Measurements from ENCODE around the gene ATG9B. TPM values are rescaled to one million over a fixed set of nuclear protein-coding genes. Genes with fewer than 3 reads are reported as not detected.

Gene ATG9B
- total RNA-seq, 6 experiments from 2014 or later, result 0.11 to 0.94 (median 0.18) TPM

GRCh38 chr7:151040616-151041375 lies 16.5 kb upstream of the ATG9B start:
- no peak overlapping the region for H3K4me3 Mint-ChIP-seq
- H3K4me1 Mint-ChIP-seq (ENCODE audit: low read depth), result peaks cover 25% of the 10 kb centered on the region
- no peak overlapping the region for H3K27ac Mint-ChIP-seq
- DNase-seq, result no peak
- no peaks in the 10 kb centered on the region; the same call in 1 of the 2 replicates for H3K27me3 Mint-ChIP-seq (ENCODE audit: insufficient read depth)
- H3K9me3 Mint-ChIP-seq, result no peaks in the 10 kb centered on the region
- no peaks in the 10 kb centered on the region for H3K36me3 Mint-ChIP-seq (ENCODE audit: low read depth)
- TF ChIP-seq CTCF (IDR thresholded peaks at IDR 0.05), result no peak

- no peak overlapping the region for H3K4me3 Mint-ChIP-seq
- DNase-seq, result no peak
- H3K27me3 Mint-ChIP-seq (ENCODE audit: insufficient read depth), result no peaks in the 10 kb centered on the region; the same call in 1 of the 2 replicates
- H3K4me1 Mint-ChIP-seq (ENCODE audit: low read depth), result peaks cover 25% of the 10 kb centered on the region
- no peaks in the 10 kb centered on the region for H3K36me3 Mint-ChIP-seq (ENCODE audit: low read depth)
- no peaks in the 10 kb centered on the region for H3K9me3 Mint-ChIP-seq
- no peak for TF ChIP-seq CTCF (IDR thresholded peaks at IDR 0.05)
- H3K27ac Mint-ChIP-seq, result peak overlapping the region; percentile 97
These were observed 15.7 kb upstream of the ATG9B start for GRCh38 chr7:151039850-151040548.

- peak overlapping the region; percentile 97 for H3K27ac Mint-ChIP-seq
- H3K4me3 Mint-ChIP-seq, result peak overlapping the region; percentile 70
These were observed 14.9 kb upstream of the ATG9B start for GRCh38 chr7:151038951-151039849.

GRCh38 chr7:151035902-151036301 lies 11.6 kb upstream of the ATG9B start:
- Mint-ChIP-seq H3K4me1 (ENCODE audit: low read depth) (peaks cover 25% of the 10 kb centered on the region), H3K27ac (no peak overlapping the region), H3K36me3 (ENCODE audit: low read depth) (no peaks in the 10 kb centered on the region), H3K27me3 (ENCODE audit: insufficient read depth) (no peaks in the 10 kb centered on the region; the same call in 1 of the 2 replicates), H3K4me3 (no peak overlapping the region), H3K9me3 (no peaks in the 10 kb centered on the region)
- no peak for TF ChIP-seq CTCF (IDR thresholded peaks at IDR 0.05)
- no peak for DNase-seq

More at GRCh38 chr7:151038951-151039849, 14.9 kb upstream of the ATG9B start:
- H3K9me3 Mint-ChIP-seq, result no peaks in the 10 kb centered on the region
- TF ChIP-seq CTCF (IDR thresholded peaks at IDR 0.05), result no peak
- no peaks in the 10 kb centered on the region; the same call in 1 of the 2 replicates for H3K27me3 Mint-ChIP-seq (ENCODE audit: insufficient read depth)
- peak; percentile 92 for DNase-seq
- H3K36me3 Mint-ChIP-seq (ENCODE audit: low read depth), result no peaks in the 10 kb centered on the region
- peaks cover 25% of the 10 kb centered on the region for H3K4me1 Mint-ChIP-seq (ENCODE audit: low read depth)

- no peaks in the 10 kb centered on the region for H3K9me3 Mint-ChIP-seq
- H3K4me1 Mint-ChIP-seq (ENCODE audit: low read depth), result peaks cover 24% of the 10 kb centered on the region
- no peak for DNase-seq
- H3K36me3 Mint-ChIP-seq (ENCODE audit: low read depth), result no peaks in the 10 kb centered on the region
- H3K27ac Mint-ChIP-seq, result no peak overlapping the region
- no peak overlapping the region for H3K4me3 Mint-ChIP-seq
- no peaks in the 10 kb centered on the region; the same call in 1 of the 2 replicates for H3K27me3 Mint-ChIP-seq (ENCODE audit: insufficient read depth)
- TF ChIP-seq CTCF (IDR thresholded peaks at IDR 0.05), result no peak
These were observed 10.9 kb upstream of the ATG9B start for GRCh38 chr7:151035026-151035717.
